ENCODE data around the gene EFL1. TPM values are rescaled to one million over a fixed set of nuclear protein-coding genes. Genes with fewer than 3 reads are reported as not detected.
"Not testable (repeated sequence)": the region's sequence is repeated elsewhere in the genome, so short reads cannot be mapped to it uniquely, and the experiment has no call there.

The EFL1 gene
- total RNA-seq, 1 donor: 17.2 TPM

DNA sequence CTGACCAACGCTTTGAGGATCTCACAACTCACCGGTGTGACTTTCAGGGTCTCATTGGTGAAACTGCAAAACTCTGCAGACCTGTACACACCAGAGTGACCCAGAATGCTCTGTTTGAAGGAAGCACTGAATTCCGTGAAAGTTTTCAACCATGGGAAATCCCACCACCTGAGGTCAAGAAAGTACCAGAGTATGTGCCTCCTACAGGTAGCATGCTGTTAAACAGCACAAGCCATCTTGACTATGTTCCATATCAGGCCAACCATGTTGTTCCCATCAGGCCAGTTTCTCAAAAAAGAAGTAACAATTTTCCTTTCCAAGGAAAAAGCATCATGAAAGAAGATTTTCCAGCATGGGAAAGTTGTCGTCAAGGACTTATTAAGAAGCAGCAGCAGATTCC lies 19.9 kb upstream of the EFL1 start:
- DNase-seq (ENCODE audit: low read depth in 2 of 3, low spot score in 2 of 3): not testable (repeated sequence)

GRCh38 chr15:82281276-82281675 lies 18.7 kb upstream of the EFL1 start:
- not testable (repeated sequence) for DNase-seq (ENCODE audit: low read depth in 2 of 3, low spot score in 2 of 3)

GRCh38 chr15:82275410-82275809 lies 12.9 kb upstream of the EFL1 start:
- DNase-seq (ENCODE audit: low read depth in 2 of 3, low spot score in 2 of 3): no peak

DNA sequence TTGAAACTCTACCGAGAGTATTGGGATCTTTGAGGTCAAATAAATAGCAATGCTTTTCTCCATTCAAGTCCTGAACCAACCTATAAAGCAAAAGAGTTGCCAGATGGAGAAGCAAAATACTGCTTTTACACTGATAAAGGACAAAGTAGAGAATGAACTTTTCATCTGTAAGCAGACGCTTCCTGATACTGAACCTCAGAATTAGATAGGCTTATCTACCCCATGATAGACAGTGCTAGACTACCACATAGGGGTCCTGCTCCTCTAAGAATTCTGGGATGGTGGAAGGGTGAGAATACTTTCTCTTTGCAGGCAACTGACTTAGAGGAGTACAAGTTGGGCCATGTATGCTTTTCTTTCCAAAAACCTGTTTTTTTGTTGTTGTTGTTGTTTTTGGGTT lies 9.6 kb upstream of the EFL1 start:
- peak in 1 of 3 donors; percentile 4 for DNase-seq (ENCODE audit: low read depth in 2 of 3, low spot score in 2 of 3)

- not testable (repeated sequence) for DNase-seq (ENCODE audit: low read depth in 2 of 3, low spot score in 2 of 3)
Observed at GRCh38 chr15:82268454-82268853, 5.9 kb upstream of the EFL1 start.

GRCh38 chr15:82267137-82267536 lies 4.6 kb upstream of the EFL1 start:
- DNase-seq (ENCODE audit: low read depth in 2 of 3, low spot score in 2 of 3): not testable (repeated sequence)

DNA sequence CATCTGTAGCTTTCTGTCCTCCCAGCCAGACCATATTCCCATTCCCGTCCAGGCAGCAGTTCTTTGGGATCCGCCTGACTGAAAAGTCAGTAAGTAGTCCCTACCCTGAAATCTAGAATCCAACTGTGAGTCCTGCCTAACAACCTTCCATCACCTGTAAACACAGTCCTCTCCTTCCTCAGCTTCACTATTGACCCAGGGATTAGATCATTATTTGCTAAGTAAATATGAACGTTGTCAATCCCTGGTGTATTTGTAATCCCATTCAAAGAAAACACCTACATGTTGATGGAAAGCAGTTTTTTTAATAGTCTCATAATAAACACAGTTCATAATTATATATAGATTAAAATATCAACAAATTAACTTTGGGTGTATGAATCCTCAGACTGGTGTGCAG lies 816 bp upstream of the EFL1 start:
- no peak for DNase-seq (ENCODE audit: low read depth in 2 of 3, low spot score in 2 of 3)

GRCh38 chr15:82261566-82262421 lies 740 bp downstream of the EFL1 start:
- peak in 2 of 3 donors; percentile 9 to 33 for DNase-seq (ENCODE audit: low read depth in 2 of 3, low spot score in 2 of 3)

GRCh38 chr15:82248261-82248660 lies 14.3 kb downstream of the EFL1 start:
- not testable (repeated sequence) for DNase-seq (ENCODE audit: low read depth in 2 of 3, low spot score in 2 of 3)

- not testable (repeated sequence) for DNase-seq (ENCODE audit: low read depth in 2 of 3, low spot score in 2 of 3)
Observed at GRCh38 chr15:82245956-82246355, 16.6 kb downstream of the EFL1 start.

- not testable (repeated sequence) for DNase-seq (ENCODE audit: low read depth in 2 of 3, low spot score in 2 of 3)
Observed at GRCh38 chr15:82243644-82244043, 18.9 kb downstream of the EFL1 start.

DNA sequence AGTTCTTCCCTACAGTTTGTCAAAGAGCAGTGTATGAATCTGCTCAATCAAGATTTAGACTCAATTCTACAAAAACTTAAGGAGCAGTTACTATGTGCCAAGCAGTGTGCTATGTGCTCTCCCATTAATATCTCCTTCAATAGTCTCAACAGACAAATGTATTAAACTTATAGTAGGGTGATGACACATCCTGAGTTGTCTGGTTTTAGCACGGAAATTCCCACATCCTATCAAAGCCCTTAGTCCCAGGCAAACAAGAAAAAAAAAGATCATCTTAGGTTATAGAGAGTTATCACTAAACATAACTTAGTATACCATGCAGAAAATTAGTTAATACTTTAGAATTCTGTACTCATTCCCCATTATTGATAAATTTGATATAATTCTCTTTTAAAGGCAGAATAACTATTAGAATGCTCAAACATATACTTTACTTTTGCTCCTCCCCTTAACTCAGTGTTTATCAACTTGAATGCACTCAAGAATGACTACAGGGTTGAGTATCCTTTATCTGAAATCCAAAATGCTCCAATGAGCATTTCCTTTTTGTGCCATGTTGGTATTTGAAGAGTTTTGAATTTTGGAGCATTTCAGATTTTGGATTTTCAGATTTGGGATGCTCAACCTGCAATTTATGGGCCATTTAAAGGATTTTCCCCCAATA lies 20.6 kb downstream of the EFL1 start:
- DNase-seq (ENCODE audit: low read depth in 2 of 3, low spot score in 2 of 3): not testable (repeated sequence)

DNA sequence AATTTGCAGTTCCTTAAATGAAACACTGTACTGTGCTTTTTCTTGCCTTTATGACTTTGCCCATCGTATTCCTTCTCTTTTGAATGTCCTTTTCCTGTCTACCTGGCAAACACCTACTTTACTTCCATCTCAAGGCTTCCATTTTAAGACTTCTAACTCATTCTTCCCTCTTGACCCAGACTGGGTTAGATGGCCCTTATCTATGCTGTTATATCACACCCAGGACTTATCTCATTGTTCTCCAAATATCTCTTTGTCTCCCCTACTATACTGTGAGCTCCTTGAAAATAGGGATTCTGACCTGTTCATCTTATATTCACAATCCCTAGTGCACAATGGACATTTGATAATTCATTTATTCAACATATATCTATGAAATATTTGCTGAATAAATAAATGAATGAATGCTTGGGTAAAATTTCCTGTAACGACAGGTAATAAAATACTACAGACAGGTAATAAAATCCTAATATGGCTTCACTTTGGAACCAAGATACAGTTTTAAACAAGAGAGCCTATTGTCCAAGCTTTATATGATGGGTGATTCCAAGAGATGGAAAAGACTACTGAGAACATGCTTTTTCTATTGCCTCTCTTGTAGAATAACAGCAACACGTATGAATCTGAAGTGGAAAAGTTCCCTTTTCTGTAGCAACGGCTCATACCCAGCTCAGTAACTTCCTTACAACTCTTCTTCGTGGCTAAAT lies 22.7 kb downstream of the EFL1 start:
- DNase-seq (ENCODE audit: low read depth in 2 of 3, low spot score in 2 of 3): no peak

DNA sequence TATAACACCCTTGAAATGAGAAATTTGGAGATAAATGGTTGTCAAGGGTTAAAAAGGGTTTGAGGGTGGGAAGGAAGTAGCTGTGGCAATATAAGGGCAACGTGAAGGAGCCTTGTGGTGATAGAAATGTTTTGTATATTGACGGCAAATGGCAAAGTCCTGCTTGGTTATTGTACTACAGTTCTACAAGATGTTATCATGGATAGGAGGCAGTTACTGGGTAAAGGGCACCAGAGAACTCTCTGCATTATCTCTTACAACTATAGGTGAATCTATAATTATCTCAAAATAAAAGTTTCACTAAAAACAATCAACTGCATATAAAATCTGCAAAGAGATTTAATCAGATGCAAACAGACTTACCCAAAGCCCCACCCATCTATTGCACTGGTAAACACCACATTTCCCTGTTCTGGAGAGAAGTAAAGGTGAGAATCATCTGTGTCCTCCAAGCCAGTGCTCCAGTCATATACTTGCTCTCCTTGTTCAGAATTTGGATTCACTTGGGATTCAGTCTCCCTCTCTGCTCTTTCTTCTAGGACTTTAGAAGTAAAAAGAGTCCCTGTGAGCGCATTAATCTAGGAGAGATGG lies 24.5 kb downstream of the EFL1 start:
- not testable (repeated sequence) for DNase-seq (ENCODE audit: low read depth in 2 of 3, low spot score in 2 of 3)

DNA sequence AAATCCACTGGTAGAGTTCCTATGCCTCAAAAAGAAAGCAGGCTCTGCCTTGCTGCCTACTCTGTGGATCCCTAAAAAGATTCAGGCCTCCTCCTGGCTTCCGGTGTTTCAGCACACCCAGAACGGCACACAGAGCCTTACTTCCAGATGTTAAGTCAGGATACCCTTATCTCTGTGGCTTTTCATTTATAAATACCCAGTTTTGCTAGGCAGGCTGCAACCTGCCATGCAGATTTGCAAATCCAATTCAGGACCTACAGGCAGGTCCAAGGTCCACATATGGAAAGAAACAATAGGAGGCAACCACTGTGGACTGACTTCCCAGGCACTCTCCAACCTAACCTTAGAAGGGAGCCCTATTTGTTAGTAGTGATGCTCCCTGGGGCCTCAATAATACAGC lies 30.7 kb downstream of the EFL1 start:
- no peak for DNase-seq (ENCODE audit: low read depth in 2 of 3, low spot score in 2 of 3)

DNA sequence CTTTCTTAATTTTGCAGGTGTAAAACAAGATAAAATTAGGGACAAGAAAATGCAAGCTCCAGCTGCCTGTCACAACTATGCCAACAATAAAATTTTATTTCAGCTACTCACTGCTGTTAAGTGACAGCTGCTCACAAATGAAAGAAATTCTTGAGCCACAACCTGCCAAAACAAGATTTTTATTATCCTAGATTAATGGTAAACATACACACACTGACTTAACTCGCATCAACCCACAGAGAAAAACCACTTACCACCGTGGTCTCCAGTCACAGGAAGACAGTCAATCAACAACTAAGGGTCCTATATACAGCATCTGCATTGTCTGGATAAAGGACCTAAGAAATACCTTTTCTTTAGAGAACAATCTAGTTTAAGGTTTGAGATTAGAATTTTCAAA lies 31.3 kb downstream of the EFL1 start:
- no peak for DNase-seq (ENCODE audit: low read depth in 2 of 3, low spot score in 2 of 3)

GRCh38 chr15:82228750-82229149 lies 33.8 kb downstream of the EFL1 start:
- no peak for DNase-seq (ENCODE audit: low read depth in 2 of 3, low spot score in 2 of 3)

DNA sequence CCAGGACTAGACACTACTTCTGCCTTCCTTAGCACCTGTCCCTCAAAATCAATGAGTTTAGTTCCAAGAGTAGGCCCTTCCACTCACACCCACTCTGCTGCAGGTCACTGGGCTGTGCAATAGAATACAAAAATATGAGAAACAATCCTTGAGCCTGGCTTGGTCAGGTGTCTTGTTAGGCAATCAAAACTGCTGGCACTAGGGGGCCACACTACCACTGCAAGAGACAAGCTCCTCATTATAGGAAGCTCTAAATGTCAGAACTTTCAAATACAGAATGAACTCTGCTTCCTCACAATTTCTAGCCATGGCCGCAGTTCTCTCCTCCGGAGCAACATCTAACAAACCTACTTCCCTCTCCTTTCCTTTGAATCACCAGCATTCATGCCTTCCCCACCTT lies 41.0 kb downstream of the EFL1 start:
- peak in 2 of 3 donors; percentile 47 to 79 for DNase-seq (ENCODE audit: low read depth in 2 of 3, low spot score in 2 of 3)

DNA sequence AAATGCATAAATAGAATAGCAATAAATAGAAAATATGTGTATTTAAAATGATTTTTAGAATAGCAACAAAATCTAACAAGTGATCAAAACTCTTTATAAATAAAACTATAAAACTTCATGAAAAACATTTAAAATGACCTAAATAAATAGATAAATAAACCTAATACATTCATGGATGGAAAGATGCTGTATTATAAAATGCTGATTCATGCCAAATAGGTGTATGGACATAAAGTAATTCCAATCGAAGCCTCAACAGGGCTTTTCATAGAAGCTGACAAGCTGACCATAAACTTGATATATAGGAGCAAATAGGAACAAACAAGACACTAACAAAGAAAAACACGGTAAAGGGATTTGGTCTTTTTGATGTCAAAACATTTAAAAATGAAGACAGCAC lies 46.4 kb downstream of the EFL1 start:
- not testable (repeated sequence) for DNase-seq (ENCODE audit: low read depth in 2 of 3, low spot score in 2 of 3)

DNA sequence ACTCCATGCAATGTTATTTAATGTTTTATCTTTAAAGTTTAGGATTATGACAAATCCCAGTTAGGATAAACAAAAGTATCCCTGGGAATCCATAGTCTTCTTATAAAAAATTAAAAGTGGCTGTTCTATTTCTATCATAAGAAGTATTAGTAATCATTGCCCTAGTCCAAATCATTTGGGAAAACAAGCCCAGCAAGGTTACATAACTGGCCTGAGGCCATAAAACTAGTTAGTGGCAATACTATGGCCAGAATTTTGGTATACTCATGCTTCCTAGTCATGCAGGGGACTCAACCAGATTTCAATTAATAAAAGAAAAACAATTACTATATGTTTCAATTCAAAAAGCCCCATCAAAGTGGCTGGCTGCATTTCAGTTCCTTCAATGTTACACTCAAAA lies 50.3 kb downstream of the EFL1 start:
- DNase-seq (ENCODE audit: low read depth in 2 of 3, low spot score in 2 of 3): not testable (repeated sequence)

GRCh38 chr15:82210066-82210597 lies 52.4 kb downstream of the EFL1 start:
- DNase-seq (ENCODE audit: low read depth in 2 of 3, low spot score in 2 of 3): not testable (repeated sequence)
